Loucy (cell line): ENCODE data around the gene ARAF.

ENCODE experiments used
- H2AFZ ChIP-seq: fragments of 200-600 bp; sonication (generic); 2 replicates; pipeline ENCODE4 v1.6.0; 2016; ENCODE audit warnings: antibody characterized with exemption, mild to moderate bottlenecking, low read length, moderate library complexity
- H3F3A ChIP-seq: fragments of 200-600 bp; 2 replicates; pipeline ENCODE4 v1.6.0; 2016; ENCODE audit warnings: antibody characterized with exemption, low read depth, mild to moderate bottlenecking
- H3K27me3 ChIP-seq: fragments of 200-600 bp; sonication (generic); 2 replicates; pipeline ENCODE4 v1.6.1; 2014; ENCODE audit warnings: low read length, mild to moderate bottlenecking; ENCODE audit not compliant: insufficient read depth, poor library complexity, severe bottlenecking
- H3K36me3 ChIP-seq: fragments of 200-600 bp; sonication (generic); 2 replicates; pipeline ENCODE4 v1.6.1; 2016; ENCODE audit warnings: low read length; ENCODE audit not compliant: insufficient read depth
- H3K4me1 ChIP-seq: fragments of 200-600 bp; sonication (generic); 2 replicates; pipeline ENCODE4 v1.5.1; 2014; ENCODE audit warnings: low read length, mild to moderate bottlenecking; ENCODE audit not compliant: insufficient read depth, poor library complexity, severe bottlenecking
- H3K4me2 ChIP-seq: fragments of 200-600 bp; sonication (generic); 2 replicates; pipeline ENCODE4 v1.6.0; 2014; ENCODE audit warnings: antibody characterized with exemption, low read length, low read depth, mild to moderate bottlenecking; ENCODE audit not compliant: poor library complexity, severe bottlenecking
- H3K4me3 ChIP-seq: fragments of 200-600 bp; sonication (generic); 2 replicates; pipeline ENCODE4 v1.5.1; 2014; ENCODE audit warnings: low read length, mild to moderate bottlenecking, mixed read lengths; ENCODE audit not compliant: poor library complexity, severe bottlenecking
- H3K79me2 ChIP-seq: fragments of 200-600 bp; sonication (generic); 2 replicates; pipeline ENCODE4 v1.6.1; 2014; ENCODE audit warnings: low read length; ENCODE audit not compliant: insufficient read depth
- H3K9ac ChIP-seq: fragments of 200-600 bp; sonication (generic); 2 replicates; pipeline ENCODE4 v1.6.0; 2014; ENCODE audit warnings: mild to moderate bottlenecking, low read depth, low read length, moderate library complexity; ENCODE audit not compliant: poor library complexity, severe bottlenecking
- H3K9me2 ChIP-seq: fragments of 200-600 bp; sonication (generic); replicated peaks from 2 replicates; pipeline ENCODE4 v1.6.1; 2016; ENCODE audit warnings: low read depth, low read length, mixed read lengths
- H3K9me3 ChIP-seq: fragments of 200-600 bp; sonication (generic); 2 replicates; pipeline ENCODE4 v1.6.1; 2014; ENCODE audit warnings: mild to moderate bottlenecking, antibody characterized with exemption, low read length, low read depth; ENCODE audit not compliant: insufficient read depth
- H4K20me1 ChIP-seq: fragments of 200-600 bp; sonication (generic); 2 replicates; pipeline ENCODE4 v1.6.0; 2014; ENCODE audit warnings: antibody characterized with exemption, low read length, mild to moderate bottlenecking; ENCODE audit not compliant: insufficient read depth, poor library complexity, severe bottlenecking
- CTCF ChIP-seq: fragments of 200-600 bp; sonication (generic); conservative IDR thresholded peaks from 2 replicates; pipeline ENCODE4 v1.5.1; 2014; ENCODE audit warnings: mild to moderate bottlenecking, antibody characterized with exemption, low read length
- EZH2phosphoT487 ChIP-seq: fragments of 200-600 bp; IDR thresholded peaks from 2 replicates; pipeline ENCODE4 v1.6.1; 2018; ENCODE audit warnings: antibody characterized with exemption, mild to moderate bottlenecking, moderate library complexity, borderline replicate concordance

The ARAF gene

GRCh38 chrX:47574547-47575301 lies 13.7 kb downstream of the ARAF start:
- H3K4me3 ChIP-seq = no peak overlapping the region
- H3F3A ChIP-seq = no peaks in the 10 kb centered on the region
- no peaks in the 10 kb centered on the region for H4K20me1 ChIP-seq
- no peak overlapping the region for H3K4me2 ChIP-seq
- no peak overlapping the region for H3K9ac ChIP-seq
- peaks cover 6% of the 10 kb centered on the region; the same call in 1 of the 2 replicates for H3K36me3 ChIP-seq
- H3K9me2 ChIP-seq = no peaks in the 10 kb centered on the region
- no peak overlapping the region for H2AFZ ChIP-seq
- TF ChIP-seq EZH2phosphoT487 = no peak
- no peak for TF ChIP-seq CTCF
- no peaks in the 10 kb centered on the region for H3K27me3 ChIP-seq
- H3K79me2 ChIP-seq = no peaks in the 10 kb centered on the region
- no peaks in the 10 kb centered on the region for H3K9me3 ChIP-seq
- H3K4me1 ChIP-seq = no peaks in the 10 kb centered on the region

GRCh38 chrX:47576021-47576898 lies 15.3 kb downstream of the ARAF start:
- Histone ChIP-seq H3K36me3 (peaks cover 6% of the 10 kb centered on the region; the same call in 1 of the 2 replicates), H3K79me2 (no peaks in the 10 kb centered on the region), H2AFZ (no peak overlapping the region), H3K4me2 (no peak overlapping the region), H3K4me1 (no peaks in the 10 kb centered on the region), H3K9me2 (no peaks in the 10 kb centered on the region), H4K20me1 (no peaks in the 10 kb centered on the region), H3F3A (no peaks in the 10 kb centered on the region), H3K9ac (no peak overlapping the region), H3K9me3 (no peaks in the 10 kb centered on the region), H3K27me3 (no peaks in the 10 kb centered on the region), H3K4me3 (no peak overlapping the region)
- no peak for TF ChIP-seq EZH2phosphoT487
- TF ChIP-seq CTCF = no peak

GRCh38 chrX:47577424-47577823 lies 16.4 kb downstream of the ARAF start:
- H3K4me1 ChIP-seq = peaks cover 7% of the 10 kb centered on the region
- H3K4me3 ChIP-seq = no peak overlapping the region
- H3K4me2 ChIP-seq = no peak overlapping the region
- no peak overlapping the region for H3K9ac ChIP-seq
- peaks cover 2% of the 10 kb centered on the region for H3K79me2 ChIP-seq
- no peaks in the 10 kb centered on the region for H3F3A ChIP-seq
- no peaks in the 10 kb centered on the region for H3K36me3 ChIP-seq
- H3K9me3 ChIP-seq = no peaks in the 10 kb centered on the region
- TF ChIP-seq EZH2phosphoT487 = no peak
- TF ChIP-seq CTCF = no peak
- no peaks in the 10 kb centered on the region for H4K20me1 ChIP-seq
- no peak overlapping the region for H2AFZ ChIP-seq
- H3K9me2 ChIP-seq = no peaks in the 10 kb centered on the region
- H3K27me3 ChIP-seq = no peaks in the 10 kb centered on the region
